ENCODE results near the gene SBF2.

The SBF2 gene

GRCh38 chr11:10293423-10294289 lies at the start of gene SBF2:
TSS of gene SBF2 (minus strand) at chr11:10294219. CDS start at chr11:10294069, 150 bp downstream.
- TF ChIP-seq ZFX (IDR thresholded peaks at IDR 0.05) (peak; percentile 60), CTCF (conservative IDR thresholded peaks at IDR 0.05) (no peak; the same call in 1 of the 2 replicates)
- H3K27ac ChIP-seq: peak within 1 kb of the TSS; percentile 82

- TF ChIP-seq CTCF (conservative IDR thresholded peaks at IDR 0.05) (no peak), ZFX (IDR thresholded peaks at IDR 0.05) (no peak)
- no peak overlapping the region for H3K27ac ChIP-seq
These were observed 44.3 kb upstream of the SBF2 start for GRCh38 chr11:10338287-10338686.

GRCh38 chr11:10333490-10333889 lies 39.5 kb upstream of the SBF2 start:
- TF ChIP-seq ZFX (IDR thresholded peaks at IDR 0.05) (no peak), CTCF (conservative IDR thresholded peaks at IDR 0.05) (no peak)
- H3K27ac ChIP-seq: no peak overlapping the region

- no peak overlapping the region for H3K27ac ChIP-seq
- TF ChIP-seq CTCF (conservative IDR thresholded peaks at IDR 0.05) (no peak), ZFX (IDR thresholded peaks at IDR 0.05) (no peak)
These were observed 37.7 kb upstream of the SBF2 start for GRCh38 chr11:10331548-10332289.

GRCh38 chr11:10329935-10330334 lies 35.9 kb upstream of the SBF2 start:
- TF ChIP-seq ZFX (IDR thresholded peaks at IDR 0.05) (no peak), CTCF (conservative IDR thresholded peaks at IDR 0.05) (no peak)
- no peak overlapping the region for H3K27ac ChIP-seq

GRCh38 chr11:10329356-10329755 lies 35.3 kb upstream of the SBF2 start:
- TF ChIP-seq ZFX (IDR thresholded peaks at IDR 0.05): no peak
- TF ChIP-seq CTCF (conservative IDR thresholded peaks at IDR 0.05): no peak
- no peak overlapping the region for H3K27ac ChIP-seq

Measured in C4-2B (cell line).